GM12801 (cell line): ENCODE data around the gene MAGI1.

Source experiments
- CTCF ChIP-seq: IDR thresholded peaks from one replicate; pipeline ENCODE4 v1.5.1; 2011; ENCODE audit warnings: control low read depth; ENCODE audit not compliant: insufficient read length; ENCODE audit errors: extremely low read depth

MAGI1 gene

GRCh38 chr3:65669163-65669875 lies 369.4 kb downstream of the MAGI1 start:
- no peak for TF ChIP-seq CTCF

- TF ChIP-seq CTCF, result no peak
Observed at GRCh38 chr3:65667963-65668362, 370.8 kb downstream of the MAGI1 start.

GRCh38 chr3:65666448-65667091 lies 372.1 kb downstream of the MAGI1 start:
- TF ChIP-seq CTCF, result no peak

GRCh38 chr3:65665915-65666314 lies 372.8 kb downstream of the MAGI1 start:
- no peak for TF ChIP-seq CTCF

- no peak for TF ChIP-seq CTCF
Observed at GRCh38 chr3:65664931-65665330, 373.8 kb downstream of the MAGI1 start.

- no peak for TF ChIP-seq CTCF
Observed at GRCh38 chr3:65664446-65664845, 374.3 kb downstream of the MAGI1 start.

- TF ChIP-seq CTCF, result no peak
Observed at GRCh38 chr3:65662095-65662494, 376.6 kb downstream of the MAGI1 start.
